IMR-90 (cell line): ENCODE data around the gene KPNA5. TPM values are rescaled to one million over a fixed set of nuclear protein-coding genes. Genes with fewer than 3 reads are reported as not detected.
A peak's percentile ranks its signal among the peaks of the same experiment; 100 is the strongest.

ENCODE experiments used
- ATAC-seq: fragments of 200-7000 bp; cut with Tn5 transposase; 2 replicates; pipeline ENCODE4 v1.9.1; 2020; ENCODE audit warnings: low read depth, mild to moderate bottlenecking, moderate library complexity
- BruUV-seq: library from RNA; stranded (reverse); fragments of 400-500 nt; replicated peaks from 2 replicates; lab custom pipeline; 2021; lab: Mats Ljungman, UMichigan
- CTCF ChIA-PET: fragments of 300-600 bp; formaldehyde crosslinking; extraction: SDS; loops from one replicate; lab custom pipeline; 2021; ENCODE audit warnings: antibody characterized with exemption; lab: Yijun Ruan, JAX
- POLR2A ChIA-PET: fragments of 300-600 bp; sonication (Branson Sonifier 250); formaldehyde crosslinking; loops from one replicate; lab custom pipeline; 2022; ENCODE audit warnings: antibody characterized with exemption; ENCODE audit not compliant: unreplicated experiment; lab: Charles Lee
- DNase-seq: peaks from one replicate; pipeline ENCODE4 v3.0.0; 2013
- H2AFZ ChIP-seq: replicated peaks from 2 replicates; pipeline ENCODE3; 2013; ENCODE audit warnings: low read length, mild to moderate bottlenecking; ENCODE audit not compliant: poor library complexity
- H2AK5ac ChIP-seq: 2 replicates; pipeline ENCODE4 v1.6.1; 2013; ENCODE audit warnings: low read depth, low read length, inconsistent platforms
- H2AK9ac ChIP-seq: replicated peaks from 2 replicates; pipeline ENCODE3; 2013; ENCODE audit warnings: mild to moderate bottlenecking, low read depth, low read length, moderate library complexity; ENCODE audit not compliant: poor library complexity
- H2BK120ac ChIP-seq: 2 replicates; pipeline ENCODE4 v1.6.1; 2013; ENCODE audit warnings: low read depth, low read length, inconsistent platforms
- H2BK15ac ChIP-seq: 3 replicates; pipeline ENCODE4 v1.6.1; 2013; ENCODE audit warnings: low read depth, low read length, inconsistent platforms
- H2BK20ac ChIP-seq: 2 replicates; pipeline ENCODE4 v1.6.1; 2013; ENCODE audit warnings: low read depth, mild to moderate bottlenecking, inconsistent platforms, low read length, moderate library complexity
- H2BK5ac ChIP-seq: 2 replicates; pipeline ENCODE4 v1.6.1; 2013; ENCODE audit warnings: mild to moderate bottlenecking, low read depth, low read length, inconsistent platforms; ENCODE audit not compliant: poor library complexity, severe bottlenecking
- H3K14ac ChIP-seq: replicated peaks from 2 replicates; pipeline ENCODE4 v1.6.1; 2013; ENCODE audit warnings: low read depth, low read length, inconsistent platforms
- H3K18ac ChIP-seq: 2 replicates; pipeline ENCODE4 v1.6.1; 2013; ENCODE audit warnings: low read depth, low read length, control low read depth
- H3K23ac ChIP-seq: 2 replicates; pipeline ENCODE4 v1.6.1; 2013; ENCODE audit warnings: low read depth, low read length, inconsistent platforms
- H3K27ac ChIP-seq: 2 replicates; pipeline ENCODE4 v1.5.1; 2013; ENCODE audit warnings: mild to moderate bottlenecking, control low read depth, low read length; ENCODE audit not compliant: insufficient read depth
- H3K27me3 ChIP-seq: 2 replicates; pipeline ENCODE4 v1.6.1; 2013; ENCODE audit warnings: low read length; ENCODE audit not compliant: control insufficient read depth, insufficient read depth
- H3K36me3 ChIP-seq: 2 replicates; pipeline ENCODE4 v1.6.1; 2013; ENCODE audit warnings: low read length, mixed read lengths; ENCODE audit not compliant: control insufficient read depth, insufficient read depth
- H3K4ac ChIP-seq: 2 replicates; pipeline ENCODE4 v1.6.1; 2013; ENCODE audit warnings: low read depth, low read length, inconsistent platforms
- H3K4me1 ChIP-seq: 2 replicates; pipeline ENCODE4 v1.6.1; 2013; ENCODE audit warnings: low read length, mixed read lengths; ENCODE audit not compliant: control insufficient read depth, insufficient read depth
- H3K4me2 ChIP-seq: 2 replicates; pipeline ENCODE4 v1.6.1; 2013; ENCODE audit warnings: low read depth, mild to moderate bottlenecking, control low read depth, low read length, moderate library complexity
- H3K4me3 ChIP-seq: 2 replicates; pipeline ENCODE4 v1.5.1; 2013; ENCODE audit warnings: low read depth, mild to moderate bottlenecking, control low read depth, low read length, moderate library complexity; ENCODE audit not compliant: insufficient read depth
- H3K56ac ChIP-seq: 2 replicates; pipeline ENCODE4 v1.6.1; 2013; ENCODE audit warnings: low read length, inconsistent platforms; ENCODE audit not compliant: insufficient read depth; ENCODE audit errors: extremely low read depth
- H3K79me1 ChIP-seq, 2 experiments: 2 replicates each; pipeline ENCODE4 v1.6.1; 2013; ENCODE audit warnings: low read length in 2 of 2, inconsistent platforms in 1 of 2, low read depth in 1 of 2
- H3K9ac ChIP-seq: 2 replicates; pipeline ENCODE4 v1.6.1; 2013; ENCODE audit warnings: low read depth, low read length, control low read depth
- H3K9me1 ChIP-seq: 2 replicates; pipeline ENCODE4 v1.6.1; 2013; ENCODE audit warnings: low read length, inconsistent platforms; ENCODE audit not compliant: insufficient read depth
- H3K9me3 ChIP-seq: 2 replicates; pipeline ENCODE4 v1.6.1; 2013; ENCODE audit warnings: low read length; ENCODE audit not compliant: control insufficient read depth, insufficient read depth
- H4K20me1 ChIP-seq: 2 replicates; pipeline ENCODE4 v1.6.1; 2013; ENCODE audit warnings: low read length, inconsistent platforms; ENCODE audit not compliant: insufficient read depth
- H4K5ac ChIP-seq: 2 replicates; pipeline ENCODE4 v1.6.1; 2013; ENCODE audit warnings: mild to moderate bottlenecking, low read depth, low read length, control low read depth
- H4K8ac ChIP-seq, 2 experiments: 2 replicates each; pipeline ENCODE4 v1.6.1; 2013; ENCODE audit warnings: low read depth in 2 of 2, low read length in 2 of 2, control low read depth in 1 of 2, inconsistent platforms in 1 of 2
- H4K91ac ChIP-seq: 2 replicates; pipeline ENCODE4 v1.6.1; 2013; ENCODE audit warnings: low read depth, low read length, inconsistent platforms; ENCODE audit not compliant: insufficient read depth
- CEBPB ChIP-seq: IDR thresholded peaks from 2 replicates; pipeline ENCODE4 v1.6.1; 2012; ENCODE audit warnings: low read depth, low read length, improper control_type of control experiment
- dilution Hi-C: fragments of 300-500 bp; cut with HindIII; formaldehyde crosslinking; loops from one replicate; pipeline ENCODE4 v1.14.3; 2018; ENCODE audit warnings: low sequenced_read_pairs; ENCODE audit not compliant: unreplicated experiment
- in situ Hi-C: fragments of 300-500 bp; cut with MboI; formaldehyde crosslinking; loops from 3 replicates; pipeline ENCODE4 v1.14.3; 2019; ENCODE audit warnings: low sequenced_read_pairs, inconsistent platforms, mixed read lengths
- intact Hi-C: fragments of 100-400 bp; cut with micrococcal nuclease; formaldehyde crosslinking; loops from 2 replicates; pipeline ENCODE4 v1.10.0; 2022
- polyA plus RNA-seq, 3 experiments: library from polyadenylated mRNA; depleted of rRNA; stranded (reverse); fragments of >200 nt; gene quantifications; 2 replicates each; pipeline ENCODE4 v1.2.3, GENCODE V29; 2012; ENCODE audit warnings: low replicate concordance in 1 of 3
- total RNA-seq: library from RNA; depleted of rRNA; stranded (reverse); fragments of >200 nt; gene quantifications from 2 replicates; pipeline ENCODE4 v1.2.3, GENCODE V29; 2012

KPNA5 gene
- total and polyA plus RNA-seq, 2 of the 4 experiments (the other 2 are of a cell fraction) = 2.2 to 5.9 TPM

GRCh38 chr6:116661594-116661993 is 19.4 kb upstream of the KPNA5 start:
- no peak overlapping the region for H3K9ac ChIP-seq
- H3K4me1 ChIP-seq = no peaks in the 10 kb centered on the region; the same call in 1 of the 2 replicates
- intact Hi-C loops = no loop called here
- no TSS peak for BruUV-seq
- peaks cover 15% of the 10 kb centered on the region; the same call in 1 of the 2 replicates for H4K20me1 ChIP-seq
- H3K9me3 ChIP-seq = no peaks in the 10 kb centered on the region
- H2AFZ ChIP-seq = no peak overlapping the region
- ChIA-PET POLR2A (no interaction called here), CTCF (interaction anchor here (0.7 kb wide), 1 partner anchor 26 kb away, joined by 3 read pairs; no protein-coding TSS in a partner anchor)
- no peak overlapping the region for H2BK5ac ChIP-seq
- no peak overlapping the region for H3K56ac ChIP-seq
- DNase-seq (no peak), ATAC-seq (no peak)
- H3K23ac ChIP-seq = peak overlapping the region; percentile 16; the same call in 1 of the 2 replicates
- no peaks in the 10 kb centered on the region for H3K27me3 ChIP-seq
- in situ Hi-C loops = no loop called here
- dilution Hi-C loops = no loop called here
- H3K4me3 ChIP-seq = no peak overlapping the region
- no peak overlapping the region for H3K18ac ChIP-seq
- peaks cover 4% of the 10 kb centered on the region; the same call in 1 of the 2 replicates for H3K9me1 ChIP-seq
- H4K8ac ChIP-seq = no peak overlapping the region
- no peak overlapping the region for H2BK20ac ChIP-seq
- H4K5ac ChIP-seq = no peak overlapping the region
- H2AK9ac ChIP-seq = no peak overlapping the region
- H2AK5ac ChIP-seq = no peak overlapping the region; the same call in 1 of the 2 replicates
- no peak overlapping the region for H3K27ac ChIP-seq
- no peak overlapping the region for H2BK15ac ChIP-seq
- H2BK120ac ChIP-seq = no peak overlapping the region
- H4K91ac ChIP-seq = no peak overlapping the region
- peaks cover 19 to 34% of the 10 kb centered on the region in 2 experiments for H3K79me1 ChIP-seq
- H3K36me3 ChIP-seq = no peaks in the 10 kb centered on the region
- no peak overlapping the region for H3K14ac ChIP-seq
- no peak overlapping the region for H3K4me2 ChIP-seq
- no peak overlapping the region for H3K4ac ChIP-seq
- TF ChIP-seq CEBPB = no peak
